ENCODE measurements around the gene DBH. TPM values are rescaled to one million over a fixed set of nuclear protein-coding genes. Genes with fewer than 3 reads are reported as not detected.

Gene DBH
- total and polyA plus RNA-seq, 10 of the 15 experiments (the other 5 are each of a cell fraction or from before 2014, with no cell fraction given), result not detected

GRCh38 chr9:133654736-133655657 lies 18.8 kb downstream of the DBH start:
- 36% methylated on average over 38 of the region's 38 CpGs for WGBS (ENCODE audit: insufficient coverage, insufficient replicate concordance, low lambda C conversion rate, missing lambda C conversion rate)

GRCh38 chr9:133655701-133656100 lies 19.5 kb downstream of the DBH start:
- no peak overlapping the region for H3K4me2 ChIP-seq (ENCODE audit: control insufficient read depth, insufficient read depth)
- 27% methylated on average over 14 of the region's 14 CpGs for WGBS (ENCODE audit: insufficient coverage, insufficient replicate concordance, low lambda C conversion rate, missing lambda C conversion rate)
- TF ChIP-seq NFYB (IDR thresholded peaks at IDR 0.05; ENCODE audit: insufficient read depth, low read depth, low read length), result no peak
- no peaks in the 10 kb centered on the region for H3K4me1 ChIP-seq (ENCODE audit: control insufficient read depth, insufficient read depth, low read length)
- no peak overlapping the region for H2AFZ ChIP-seq (ENCODE audit: control insufficient read depth, low read depth, low read length)
- H3K9me3 ChIP-seq (replicated peaks; ENCODE audit: control insufficient read depth, insufficient read depth, low read length), result no peaks in the 10 kb centered on the region
- no peak overlapping the region for H3K27ac ChIP-seq (ENCODE audit: control insufficient read depth, insufficient read depth)
- intact Hi-C loops (cut with micrococcal nuclease; ENCODE audit: unreplicated experiment), result no loop called here
- DNase-seq (ENCODE audit: low read depth, low spot score), result no peak
- no peak for FAIRE-seq
- ATAC-seq, result no peak
- H3K36me3 ChIP-seq (ENCODE audit: control insufficient read depth in 2 of 2, insufficient read depth in 2 of 2, low read length in 1 of 2), result no peaks in the 10 kb centered on the region
- ChIA-PET POLR2A (no interaction called here), CTCF (no interaction called here), RAD21 (ENCODE audit: unreplicated experiment) (no interaction called here), SMC1A (ENCODE audit: uncharacterized antibody, unreplicated experiment) (no interaction called here)
- no peaks in the 10 kb centered on the region for H3K79me2 ChIP-seq (ENCODE audit: control insufficient read depth, insufficient read depth, low read length)
- H4K20me1 ChIP-seq (ENCODE audit: control insufficient read depth, insufficient read depth), result no peaks in the 10 kb centered on the region
- no peak overlapping the region for H3K4me3 ChIP-seq
- in situ Hi-C loops (cut with MboI), result no loop called here
- peaks cover 7 to 13% of the 10 kb centered on the region in 2 experiments; a peak in 3 of 4 replicates for H3K27me3 ChIP-seq (replicated peaks in 1 of 2; ENCODE audit: control insufficient read depth in 2 of 2, insufficient read depth in 2 of 2, low read length in 1 of 2)
- no TSS peak for BruUV-seq (replicated peaks)
- H3K9ac ChIP-seq (ENCODE audit: control insufficient read depth, insufficient read depth, low read length), result no peak overlapping the region

More at GRCh38 chr9:133654736-133655657, 18.8 kb downstream of the DBH start:
- no peaks in the 10 kb centered on the region for H4K20me1 ChIP-seq (ENCODE audit: control insufficient read depth, insufficient read depth)
- TF ChIP-seq SIN3A (IDR thresholded peaks at IDR 0.05; ENCODE audit: low read depth, low read length), result no peak
- no TSS peak for BruUV-seq (replicated peaks)
- intact Hi-C loops (cut with micrococcal nuclease; ENCODE audit: unreplicated experiment) (no loop called here), in situ Hi-C loops (cut with MboI) (no loop called here)
- ChIA-PET CTCF (no interaction called here), RAD21 (ENCODE audit: unreplicated experiment) (no interaction called here), SMC1A (ENCODE audit: uncharacterized antibody, unreplicated experiment) (no interaction called here), POLR2A (no interaction called here)
- FAIRE-seq, result no peak
- DNase-seq (ENCODE audit: low read depth, low spot score), result no peak
- H3K36me3 ChIP-seq (ENCODE audit: control insufficient read depth in 2 of 2, insufficient read depth in 2 of 2, low read length in 1 of 2), result no peaks in the 10 kb centered on the region
- peaks cover 7 to 13% of the 10 kb centered on the region in 2 experiments; a peak in 3 of 4 replicates for H3K27me3 ChIP-seq (replicated peaks in 1 of 2; ENCODE audit: control insufficient read depth in 2 of 2, insufficient read depth in 2 of 2, low read length in 1 of 2)
- ATAC-seq, result no peak
- no peak overlapping the region for H3K4me2 ChIP-seq (ENCODE audit: control insufficient read depth, insufficient read depth)
- H2AFZ ChIP-seq (ENCODE audit: control insufficient read depth, low read depth, low read length), result no peak overlapping the region
- H3K79me2 ChIP-seq (ENCODE audit: control insufficient read depth, insufficient read depth, low read length), result no peaks in the 10 kb centered on the region
- no peaks in the 10 kb centered on the region for H3K4me1 ChIP-seq (ENCODE audit: control insufficient read depth, insufficient read depth, low read length)
- H3K27ac ChIP-seq (ENCODE audit: control insufficient read depth, insufficient read depth), result no peak overlapping the region
- no peak overlapping the region for H3K4me3 ChIP-seq
- H3K9ac ChIP-seq (ENCODE audit: control insufficient read depth, insufficient read depth, low read length), result no peak overlapping the region
- H3K9me3 ChIP-seq (replicated peaks; ENCODE audit: control insufficient read depth, insufficient read depth, low read length), result no peaks in the 10 kb centered on the region
